GM12891 (cell line): ENCODE measurements around the gene ZNF74.

ENCODE experiments used
- POLR2AphosphoS5 ChIP-seq: IDR thresholded peaks from 2 replicates; pipeline ENCODE4 v1.6.1; 2011; ENCODE audit warnings: low read depth, low read length, control low read depth
- TAF1 ChIP-seq: IDR thresholded peaks from 2 replicates; pipeline ENCODE4 v1.6.1; 2011; ENCODE audit warnings: low read depth, low read length, control low read depth

GRCh38 chr22:20432244-20432686 lies 38.3 kb downstream of the ZNF74 start:
- TF ChIP-seq POLR2AphosphoS5 (no peak), TAF1 (no peak)
